IPS DF 6.9 (cell line): ENCODE measurements around the gene ENTHD1.

ENCODE experiments used
- DNase-seq: peaks from one replicate; pipeline ENCODE4 v3.0.0-alpha.2; 2013; ENCODE audit warnings: low read depth, low spot score
- H3K27ac ChIP-seq: one replicate; pipeline ENCODE4 v1.5.1; 2013; ENCODE audit warnings: low read length, control low read depth
- H3K27me3 ChIP-seq: 2 replicates; pipeline ENCODE4 v1.6.1; 2013; ENCODE audit warnings: mild to moderate bottlenecking, low read length; ENCODE audit not compliant: control insufficient read depth, insufficient read depth
- H3K36me3 ChIP-seq: 2 replicates; pipeline ENCODE4 v1.6.1; 2013; ENCODE audit warnings: low read length; ENCODE audit not compliant: control insufficient read depth, insufficient read depth
- H3K4me1 ChIP-seq: 2 replicates; pipeline ENCODE4 v1.6.1; 2013; ENCODE audit warnings: low read length; ENCODE audit not compliant: control insufficient read depth, insufficient read depth
- H3K4me3 ChIP-seq: 2 replicates; pipeline ENCODE4 v1.5.1; 2013; ENCODE audit warnings: mild to moderate bottlenecking, low read length
- H3K9me3 ChIP-seq: 2 replicates; pipeline ENCODE4 v1.6.1; 2013; ENCODE audit warnings: low read length, inconsistent platforms; ENCODE audit not compliant: control insufficient read depth, insufficient read depth
- whole genome bisulfite sequencing: extraction: QIAGEN DNeasy Blood & Tissue Kit; methylation state at CpG from one replicate; pipeline ENCODE4 v1.1.7; 2013; ENCODE audit warnings: mixed read lengths, missing lambda C conversion rate; ENCODE audit not compliant: insufficient read length, insufficient coverage; 5-methylcytosine and 5-hydroxymethylcytosine counted together

The ENTHD1 gene

DNA sequence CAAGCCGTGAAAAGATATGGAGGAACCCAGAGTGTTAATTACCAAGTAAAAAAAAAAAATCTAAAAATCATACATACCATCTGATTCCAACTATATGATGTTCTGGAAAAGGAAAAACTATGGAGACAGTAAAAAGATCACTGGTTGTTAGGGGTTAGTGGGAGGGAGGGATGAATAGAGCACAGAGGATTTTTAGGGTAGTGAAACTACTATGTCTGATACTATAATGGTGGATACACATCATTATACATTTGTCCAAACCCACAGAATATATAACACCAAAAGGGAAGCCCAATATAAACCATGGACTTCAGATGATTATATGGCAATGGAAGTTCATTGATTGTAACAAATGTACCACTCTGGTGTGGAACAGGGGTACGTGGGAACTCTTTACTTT lies 74.1 kb downstream of the ENTHD1 start:
- H3K36me3 ChIP-seq: no peaks in the 10 kb centered on the region
- no peak for DNase-seq
- H3K9me3 ChIP-seq: no peaks in the 10 kb centered on the region
- no peak overlapping the region for H3K4me3 ChIP-seq
- H3K27ac ChIP-seq: no peak overlapping the region
- WGBS: no CpG with 5 or more reads among the region's 2 CpGs
- no peaks in the 10 kb centered on the region for H3K4me1 ChIP-seq
- no peaks in the 10 kb centered on the region for H3K27me3 ChIP-seq

DNA sequence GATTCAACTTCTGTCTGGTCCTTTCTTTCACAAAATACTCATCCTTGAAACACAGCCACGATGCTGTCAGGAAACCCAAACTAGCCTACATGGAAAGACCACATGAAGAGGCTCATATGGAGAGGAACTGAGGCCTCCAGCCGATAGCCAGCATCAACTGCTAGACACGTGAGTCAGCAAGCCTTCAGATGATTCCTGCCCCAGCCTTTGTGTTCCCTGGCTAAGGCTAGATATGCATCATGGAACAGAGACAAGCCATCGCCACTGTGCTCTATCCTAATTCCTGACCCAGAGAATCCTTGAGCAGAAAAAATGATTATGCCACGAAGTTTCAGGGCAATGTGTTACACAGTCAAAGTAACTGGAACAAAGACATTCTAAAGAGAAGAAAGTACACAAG lies 75.5 kb downstream of the ENTHD1 start:
- Histone ChIP-seq H3K4me3 (no peak overlapping the region), H3K36me3 (no peaks in the 10 kb centered on the region), H3K9me3 (no peaks in the 10 kb centered on the region), H3K27ac (no peak overlapping the region), H3K27me3 (no peaks in the 10 kb centered on the region), H3K4me1 (no peaks in the 10 kb centered on the region)
- DNase-seq: no peak
- no CpG with 5 or more reads among the region's 5 CpGs for WGBS

- Histone ChIP-seq H3K4me3 (no peak overlapping the region), H3K36me3 (no peaks in the 10 kb centered on the region), H3K9me3 (no peaks in the 10 kb centered on the region), H3K4me1 (no peaks in the 10 kb centered on the region), H3K27me3 (no peaks in the 10 kb centered on the region), H3K27ac (no peak overlapping the region)
- no CpG with 5 or more reads among the region's 2 CpGs for WGBS
- DNase-seq: no peak
Observed at GRCh38 chr22:39815932-39816331, 77.6 kb downstream of the ENTHD1 start.

GRCh38 chr22:39814899-39815298 lies 78.7 kb downstream of the ENTHD1 start:
- no peaks in the 10 kb centered on the region for H3K36me3 ChIP-seq
- DNase-seq: no peak
- WGBS: no CpG with 5 or more reads among the region's 4 CpGs
- H3K4me3 ChIP-seq: no peak overlapping the region
- no peaks in the 10 kb centered on the region for H3K4me1 ChIP-seq
- no peaks in the 10 kb centered on the region for H3K27me3 ChIP-seq
- H3K9me3 ChIP-seq: no peaks in the 10 kb centered on the region
- H3K27ac ChIP-seq: no peak overlapping the region

- H3K36me3 ChIP-seq: no peaks in the 10 kb centered on the region
- H3K27me3 ChIP-seq: no peaks in the 10 kb centered on the region
- no CpG with 5 or more reads among the region's 4 CpGs for WGBS
- no peaks in the 10 kb centered on the region for H3K4me1 ChIP-seq
- H3K27ac ChIP-seq: no peak overlapping the region
- no peak for DNase-seq
- no peak overlapping the region for H3K4me3 ChIP-seq
- no peaks in the 10 kb centered on the region for H3K9me3 ChIP-seq
Observed at GRCh38 chr22:39809772-39810557, 83.6 kb downstream of the ENTHD1 start.

- peak; percentile 16 for DNase-seq
- no peaks in the 10 kb centered on the region for H3K9me3 ChIP-seq
- no peak overlapping the region for H3K27ac ChIP-seq
- H3K4me3 ChIP-seq: no peak overlapping the region
- H3K36me3 ChIP-seq: no peaks in the 10 kb centered on the region
- H3K27me3 ChIP-seq: no peaks in the 10 kb centered on the region
- WGBS: no CpG with 5 or more reads among the region's 3 CpGs
- no peaks in the 10 kb centered on the region for H3K4me1 ChIP-seq
Observed at GRCh38 chr22:39808081-39808480, 85.5 kb downstream of the ENTHD1 start.

DNA sequence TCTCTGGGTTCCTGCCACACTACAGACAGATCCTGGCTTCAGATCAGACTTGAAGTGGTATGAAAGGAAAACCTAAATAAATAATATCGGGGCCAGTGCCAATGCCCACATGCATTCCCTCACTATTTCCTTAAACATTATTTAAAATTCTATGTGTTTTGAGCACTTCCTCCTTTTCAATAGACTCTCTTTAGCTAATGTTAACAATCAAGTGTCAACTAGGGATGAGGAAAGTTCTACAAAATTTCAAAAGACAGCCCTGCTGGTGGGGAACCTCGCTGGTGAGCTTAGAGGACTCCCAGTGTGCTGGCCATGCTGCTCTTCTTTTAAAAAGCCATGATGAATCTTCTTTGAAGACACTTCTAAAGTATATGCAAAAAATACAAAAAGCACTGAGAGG lies 87.5 kb downstream of the ENTHD1 start:
- Histone ChIP-seq H3K4me3 (no peak overlapping the region), H3K9me3 (no peaks in the 10 kb centered on the region), H3K4me1 (no peaks in the 10 kb centered on the region), H3K27ac (no peak overlapping the region), H3K36me3 (no peaks in the 10 kb centered on the region), H3K27me3 (no peaks in the 10 kb centered on the region)
- no peak for DNase-seq
- WGBS: no CpG with 5 or more reads among the region's 2 CpGs

DNA sequence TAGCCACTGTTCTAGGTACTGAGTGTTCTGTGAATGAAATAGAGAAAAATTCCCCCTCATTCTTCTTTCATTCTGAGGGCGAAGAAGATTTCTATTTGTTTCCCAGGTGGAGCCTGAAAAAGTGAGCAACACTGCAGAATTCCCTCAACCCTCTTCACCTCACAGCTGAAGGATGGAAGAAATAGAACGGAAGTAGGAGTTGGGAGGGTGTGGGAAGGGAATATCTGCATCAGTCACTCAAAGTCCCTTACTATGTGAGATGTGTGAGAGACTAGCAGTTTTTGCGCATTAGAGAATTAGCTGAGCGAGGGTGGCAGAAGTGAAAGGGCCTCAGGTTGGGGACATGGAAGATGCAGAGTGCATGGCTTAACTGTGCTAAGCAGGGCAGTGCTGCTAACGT lies 88.4 kb downstream of the ENTHD1 start:
- Histone ChIP-seq H3K27ac (no peak overlapping the region), H3K4me1 (no peaks in the 10 kb centered on the region), H3K36me3 (no peaks in the 10 kb centered on the region), H3K27me3 (no peaks in the 10 kb centered on the region), H3K4me3 (no peak overlapping the region), H3K9me3 (no peaks in the 10 kb centered on the region)
- DNase-seq: no peak
- no CpG with 5 or more reads among the region's 5 CpGs for WGBS

DNA sequence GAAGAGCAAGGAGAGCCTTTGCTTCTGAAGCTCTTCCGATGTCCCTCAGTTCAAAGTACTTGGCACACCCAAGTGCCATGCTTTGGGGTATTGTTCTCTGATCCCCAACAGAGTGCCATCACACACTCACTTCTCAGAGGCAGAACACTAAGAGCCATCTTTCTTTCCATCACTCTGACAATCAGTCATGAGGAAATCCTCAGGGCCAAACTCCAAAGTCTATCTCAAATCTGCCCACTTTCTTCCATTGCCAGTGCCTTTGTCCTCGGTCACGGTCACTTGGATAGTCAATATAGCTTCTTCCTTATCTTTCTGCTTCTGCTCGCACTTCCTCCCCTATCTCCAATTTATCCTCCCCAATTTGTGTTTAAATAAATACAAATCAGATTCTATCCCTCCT lies 90.9 kb downstream of the ENTHD1 start:
- no peak for DNase-seq

GRCh38 chr22:39800790-39801520 lies 92.6 kb downstream of the ENTHD1 start:
- DNase-seq: no peak
- H3K9me3 ChIP-seq: no peaks in the 10 kb centered on the region
- H3K27me3 ChIP-seq: no peaks in the 10 kb centered on the region
- H3K4me1 ChIP-seq: no peaks in the 10 kb centered on the region
- H3K27ac ChIP-seq: no peak overlapping the region
- H3K36me3 ChIP-seq: no peaks in the 10 kb centered on the region
- no peak overlapping the region for H3K4me3 ChIP-seq
- no CpG with 5 or more reads among the region's 2 CpGs for WGBS

More for the DNA sequence above, 90.9 kb downstream of the ENTHD1 start:
- no peak overlapping the region for H3K4me3 ChIP-seq
- no peaks in the 10 kb centered on the region for H3K27me3 ChIP-seq
- H3K27ac ChIP-seq: no peak overlapping the region
- H3K4me1 ChIP-seq: no peaks in the 10 kb centered on the region
- H3K9me3 ChIP-seq: no peaks in the 10 kb centered on the region
- H3K36me3 ChIP-seq: no peaks in the 10 kb centered on the region
- WGBS: no CpG with 5 or more reads among the region's 4 CpGs
